Natural killer cell (primary cell): ENCODE data around the gene MCCC2. TPM values are rescaled to one million over a fixed set of nuclear protein-coding genes. Genes with fewer than 3 reads are reported as not detected.
"Not testable (repeated sequence)": the region's sequence is repeated elsewhere in the genome, so short reads cannot be mapped to it uniquely, and the experiment has no call there.

Experiments
- ATAC-seq, 3 donors: fragments of 150-1000 bp in 2 of 3; fragments of 200-7000 bp in 1 of 3; cut with Tn5 transposase; 1 replicate in 1 of 3; 2 replicates in 2 of 3; pipeline ENCODE4 v1.10.0; 2021; ENCODE audit warnings: mild to moderate bottlenecking in 2 of 3, moderate library complexity in 2 of 3
- DNase-seq, 2 donors: peaks; one replicate each; pipeline versions ENCODE4 v3.0.0 to v3.0.0-alpha.2; 2013 to 2021; ENCODE audit warnings: mixed read lengths in 1 of 2
- H3K27ac ChIP-seq: one replicate; pipeline ENCODE4 v1.5.1; 2013; ENCODE audit warnings: mild to moderate bottlenecking, low read length
- H3K27me3 ChIP-seq: one replicate; pipeline ENCODE4 v1.6.1; 2013; ENCODE audit warnings: low read length; ENCODE audit not compliant: control insufficient read depth, insufficient read depth
- H3K36me3 ChIP-seq: one replicate; pipeline ENCODE4 v1.6.1; 2013; ENCODE audit warnings: low read length; ENCODE audit not compliant: control insufficient read depth, insufficient read depth
- H3K4me1 ChIP-seq: one replicate; pipeline ENCODE4 v1.6.1; 2013; ENCODE audit warnings: low read length; ENCODE audit not compliant: control insufficient read depth, insufficient read depth
- H3K4me3 ChIP-seq: one replicate; pipeline ENCODE4 v1.5.1; 2013; ENCODE audit warnings: low read length
- H3K9me3 ChIP-seq: one replicate; pipeline ENCODE4 v1.6.1; 2013; ENCODE audit warnings: low read length; ENCODE audit not compliant: control insufficient read depth, insufficient read depth
- H3K27ac Mint-ChIP-seq, 2 donors: one replicate each; pipeline ENCODE4 v1.8.0; 2022; ENCODE audit warnings: mild to moderate bottlenecking in 2 of 2, mixed read lengths in 2 of 2, moderate library complexity in 1 of 2
- H3K27me3 Mint-ChIP-seq, 2 donors: one replicate each; pipeline ENCODE4 v1.8.0; 2022; ENCODE audit warnings: low read depth in 2 of 2, mixed read lengths in 2 of 2
- H3K36me3 Mint-ChIP-seq: one replicate; pipeline ENCODE4 v1.8.0; 2022; ENCODE audit warnings: mixed read lengths
- H3K4me1 Mint-ChIP-seq, 2 donors: one replicate each; pipeline ENCODE4 v1.8.0; 2022; ENCODE audit warnings: mixed read lengths in 2 of 2
- H3K4me3 Mint-ChIP-seq: one replicate; pipeline ENCODE4 v1.8.0; 2022; ENCODE audit warnings: mild to moderate bottlenecking, moderate library complexity, mixed read lengths
- H3K9me3 Mint-ChIP-seq, 2 donors: one replicate each; pipeline ENCODE4 v1.8.0; 2022; ENCODE audit warnings: mixed read lengths in 2 of 2
- CTCF ChIP-seq: fragments of 200-600 bp; IDR thresholded peaks from one replicate; pipeline ENCODE4 v1.8.0; 2022; ENCODE audit warnings: antibody characterized with exemption
- WGBS: methylation state at CpG from one replicate; pipeline ENCODE4 v1.1.7; 2013; ENCODE audit warnings: missing lambda C conversion rate; ENCODE audit not compliant: insufficient coverage; 5-methylcytosine and 5-hydroxymethylcytosine counted together
- intact Hi-C: fragments of 100-400 bp; cut with micrococcal nuclease; formaldehyde crosslinking; loops from one replicate; pipeline ENCODE4 v1.14.2; 2022
- total RNA-seq, 4 donors: library from RNA; stranded (reverse); fragments of 120-200 nt in 1 of 4; gene quantifications; one replicate each; pipeline versions ENCODE4 v1.2.3 to v1.2.4, GENCODE V29; 2013 to 2022

Gene MCCC2
- total RNA-seq, 3 donors from 2014 or later (not counting 1 experiment from before 2014, with no cell fraction given): 23.3 to 35.2 (median 32.5) TPM

- Mint-ChIP-seq H3K36me3 (peaks cover 27% of the 10 kb centered on the region), H3K27me3 (no peaks in the 10 kb centered on the region), H3K4me3 (no peak overlapping the region), H3K4me1 (no peaks in the 10 kb centered on the region), H3K27ac (no peak overlapping the region), H3K9me3 (no peaks in the 10 kb centered on the region)
- TF ChIP-seq CTCF: no peak
- H3K9me3 ChIP-seq: no peaks in the 10 kb centered on the region
- H3K27ac ChIP-seq: no peak overlapping the region
- no peaks in the 10 kb centered on the region for H3K4me1 ChIP-seq
- DNase-seq (no peak), ATAC-seq (no peak)
- intact Hi-C loops: no loop called here
- 86% methylated on average over 3 of the region's 3 CpGs for WGBS
- H3K27me3 ChIP-seq: no peaks in the 10 kb centered on the region
- no peak overlapping the region for H3K4me3 ChIP-seq
- H3K36me3 ChIP-seq: peaks cover 57% of the 10 kb centered on the region
Measured at GRCh38 chr5:71645030-71645429, 57.9 kb downstream of the MCCC2 start.

- H3K4me1 ChIP-seq, DNase-seq, H3K9me3 Mint-ChIP-seq, H3K9me3 ChIP-seq, ATAC-seq, H3K4me1 Mint-ChIP-seq, H3K4me3 ChIP-seq, H3K27me3 ChIP-seq, H3K27ac Mint-ChIP-seq, H3K4me3 Mint-ChIP-seq, intact Hi-C loops, H3K27me3 Mint-ChIP-seq, H3K27ac ChIP-seq: not testable (repeated sequence)
- WGBS: 98% methylated on average over 3 of the region's 3 CpGs
- peaks cover 36% of the 10 kb centered on the region for H3K36me3 Mint-ChIP-seq
- H3K36me3 ChIP-seq: peaks cover 59% of the 10 kb centered on the region
Measured at GRCh38 chr5:71650940-71651339, 63.8 kb downstream of the MCCC2 start.

GRCh38 chr5:71651579-71651978 lies 64.4 kb downstream of the MCCC2 start:
- Mint-ChIP-seq H3K4me1 (peaks cover 0 to 5% of the 10 kb centered on the region in 2 donors), H3K27me3 (no peaks in the 10 kb centered on the region), H3K4me3 (no peak overlapping the region), H3K27ac (no peak overlapping the region), H3K9me3 (no peaks in the 10 kb centered on the region), H3K36me3 (peaks cover 30% of the 10 kb centered on the region)
- TF ChIP-seq CTCF: no peak
- DNase-seq: no peak
- no peak for ATAC-seq
- 94% methylated on average over 2 of the region's 3 CpGs for WGBS
- intact Hi-C loops: no loop called here
- H3K27me3 ChIP-seq: no peaks in the 10 kb centered on the region
- no peak overlapping the region for H3K4me3 ChIP-seq
- no peaks in the 10 kb centered on the region for H3K4me1 ChIP-seq
- no peak overlapping the region for H3K27ac ChIP-seq
- peaks cover 58% of the 10 kb centered on the region for H3K36me3 ChIP-seq
- H3K9me3 ChIP-seq: no peaks in the 10 kb centered on the region

- peaks cover 0 to 5% of the 10 kb centered on the region in 2 donors for H3K4me1 Mint-ChIP-seq
- Histone ChIP-seq H3K27ac (no peak overlapping the region), H3K27me3 (no peaks in the 10 kb centered on the region), H3K4me1 (no peaks in the 10 kb centered on the region), H3K9me3 (no peaks in the 10 kb centered on the region), H3K4me3 (no peak overlapping the region), H3K36me3 (peaks cover 58% of the 10 kb centered on the region)
- DNase-seq: no peak
- WGBS: 83% methylated on average over 1 of the region's 3 CpGs
- no peak for ATAC-seq
- no peaks in the 10 kb centered on the region for H3K27me3 Mint-ChIP-seq
- no peak for TF ChIP-seq CTCF
- H3K9me3 Mint-ChIP-seq: no peaks in the 10 kb centered on the region
- peaks cover 23% of the 10 kb centered on the region for H3K36me3 Mint-ChIP-seq
- intact Hi-C loops: no loop called here
- no peak overlapping the region for H3K4me3 Mint-ChIP-seq
- H3K27ac Mint-ChIP-seq: peak overlapping the region in 1 of 2 donors; percentile 54
Measured at GRCh38 chr5:71652349-71652748, 65.2 kb downstream of the MCCC2 start.
